Measurements from ENCODE around the gene JADE3.

GRCh38 chrX:47061238-47061919 lies 149.2 kb downstream of the JADE3 start:
- TF ChIP-seq CTCF (conservative IDR thresholded peaks at IDR 0.05 in 1 of 2, IDR thresholded peaks at IDR 0.05 in 1 of 2; ENCODE audit: low read depth in 1 of 2, low read length in 2 of 2) (no peak), EZH2 (IDR thresholded peaks at IDR 0.05; ENCODE audit: low read length, missing control alignments) (no peak)

Measured in fibroblast of lung (primary cell).